ENCODE data around the gene MKI67. TPM values are rescaled to one million over a fixed set of nuclear protein-coding genes. Genes with fewer than 3 reads are reported as not detected.
A peak's percentile ranks its signal among the peaks of the same experiment; 100 is the strongest.

MKI67 gene
- polyA plus RNA-seq, 1 donor from 2014 or later, result 0.16 TPM

GRCh38 chr10:128110339-128110738 is 15.9 kb downstream of the MKI67 start:
- H3K79me2 ChIP-seq (replicated peaks; ENCODE audit: insufficient read depth, low read length), result no peaks in the 10 kb centered on the region
- no peak overlapping the region for H3K4me3 ChIP-seq (ENCODE audit: low read length)
- H2AFZ ChIP-seq (ENCODE audit: low read depth, low read length), result no peak overlapping the region
- no peaks in the 10 kb centered on the region for H4K20me1 ChIP-seq (ENCODE audit: insufficient read depth)
- H3K9me3 ChIP-seq (ENCODE audit: low read length), result no peaks in the 10 kb centered on the region
- TF ChIP-seq MXI1 (conservative IDR thresholded peaks at IDR 0.05; ENCODE audit: poor library complexity, severe bottlenecking) (no peak), EP300 (conservative IDR thresholded peaks at IDR 0.05; ENCODE audit: poor library complexity, severe bottlenecking) (peak; percentile 74), RAD21 (conservative IDR thresholded peaks at IDR 0.05) (no peak), REST (IDR thresholded peaks at IDR 0.05; ENCODE audit: borderline replicate concordance) (peak; percentile 26), POLR2AphosphoS5 (IDR thresholded peaks at IDR 0.05) (peak; percentile 53)
- no peaks in the 10 kb centered on the region for H3F3A ChIP-seq (ENCODE audit: insufficient read depth, low read length, poor library complexity, severe bottlenecking)
- H3K27me3 ChIP-seq (ENCODE audit: insufficient read depth, low read depth, low read length), result no peaks in the 10 kb centered on the region
- H3K4me2 ChIP-seq (ENCODE audit: low read length), result no peak overlapping the region
- no peaks in the 10 kb centered on the region for H3K36me3 ChIP-seq (ENCODE audit: insufficient read depth, low read length)
- H3K27ac ChIP-seq (ENCODE audit: low read length), result no peak overlapping the region
- H3K9ac ChIP-seq (ENCODE audit: low read length), result no peak overlapping the region
- no peaks in the 10 kb centered on the region for H3K9me2 ChIP-seq (ENCODE audit: insufficient read depth, low read length)

- no peak for TF ChIP-seq RAD21 (conservative IDR thresholded peaks at IDR 0.05)
- no peak for TF ChIP-seq MXI1 (conservative IDR thresholded peaks at IDR 0.05; ENCODE audit: poor library complexity, severe bottlenecking)
- no peak for TF ChIP-seq TAF1 (IDR thresholded peaks at IDR 0.05; ENCODE audit: low read depth)
- TF ChIP-seq SMC3 (conservative IDR thresholded peaks at IDR 0.05; ENCODE audit: poor library complexity), result no peak
- no peak for TF ChIP-seq CTCF (IDR thresholded peaks at IDR 0.05; ENCODE audit: poor library complexity, severe bottlenecking)
- TF ChIP-seq EP300 (conservative IDR thresholded peaks at IDR 0.05; ENCODE audit: poor library complexity, severe bottlenecking), result no peak
- no peak for TF ChIP-seq POLR2AphosphoS5 (IDR thresholded peaks at IDR 0.05)
- no peak for TF ChIP-seq EZH2 (IDR thresholded peaks at IDR 0.05; ENCODE audit: borderline replicate concordance, insufficient read depth, low read length, poor library complexity, severe bottlenecking)
- no peak for TF ChIP-seq REST (IDR thresholded peaks at IDR 0.05; ENCODE audit: borderline replicate concordance)
- Histone ChIP-seq H3K9me3 (ENCODE audit: low read length) (no peaks in the 10 kb centered on the region), H3K36me3 (ENCODE audit: insufficient read depth, low read length) (no peaks in the 10 kb centered on the region)
Measured at GRCh38 chr10:128109707-128110106, 16.5 kb downstream of the MKI67 start.

More at GRCh38 chr10:128109707-128110106, 16.5 kb downstream of the MKI67 start:
- Histone ChIP-seq H3K9ac (ENCODE audit: low read length) (no peak overlapping the region), H3K27ac (ENCODE audit: low read length) (no peak overlapping the region), H3K79me2 (replicated peaks; ENCODE audit: insufficient read depth, low read length) (no peaks in the 10 kb centered on the region), H3K4me2 (ENCODE audit: low read length) (no peak overlapping the region), H3K9me2 (ENCODE audit: insufficient read depth, low read length) (no peaks in the 10 kb centered on the region), H3K27me3 (ENCODE audit: insufficient read depth, low read depth, low read length) (no peaks in the 10 kb centered on the region), H3F3A (ENCODE audit: insufficient read depth, low read length, poor library complexity, severe bottlenecking) (no peaks in the 10 kb centered on the region), H2AFZ (ENCODE audit: low read depth, low read length) (no peak overlapping the region), H4K20me1 (ENCODE audit: insufficient read depth) (no peaks in the 10 kb centered on the region), H3K4me3 (ENCODE audit: low read length) (no peak overlapping the region)
